ENCODE data around the gene NUMB.

DNA sequence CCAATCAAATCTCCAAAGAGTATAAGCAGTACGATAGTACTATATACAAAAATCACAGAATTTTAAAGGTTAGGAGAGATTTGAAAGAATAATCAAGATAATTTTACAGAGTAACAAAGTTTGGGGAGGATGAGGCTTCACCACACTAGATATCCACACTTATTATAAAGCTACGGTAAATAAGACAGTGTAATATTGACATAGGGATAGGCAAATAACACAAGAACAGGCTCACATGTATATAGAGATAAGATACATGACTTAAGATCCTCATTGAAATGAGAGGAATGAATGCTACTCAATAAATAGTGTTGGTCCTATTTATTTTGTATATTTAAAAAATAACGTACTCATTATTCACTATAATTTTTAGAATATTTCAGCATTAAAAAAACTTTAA lies 26.2 kb downstream of the NUMB start:
- TF ChIP-seq, protein P1, sequence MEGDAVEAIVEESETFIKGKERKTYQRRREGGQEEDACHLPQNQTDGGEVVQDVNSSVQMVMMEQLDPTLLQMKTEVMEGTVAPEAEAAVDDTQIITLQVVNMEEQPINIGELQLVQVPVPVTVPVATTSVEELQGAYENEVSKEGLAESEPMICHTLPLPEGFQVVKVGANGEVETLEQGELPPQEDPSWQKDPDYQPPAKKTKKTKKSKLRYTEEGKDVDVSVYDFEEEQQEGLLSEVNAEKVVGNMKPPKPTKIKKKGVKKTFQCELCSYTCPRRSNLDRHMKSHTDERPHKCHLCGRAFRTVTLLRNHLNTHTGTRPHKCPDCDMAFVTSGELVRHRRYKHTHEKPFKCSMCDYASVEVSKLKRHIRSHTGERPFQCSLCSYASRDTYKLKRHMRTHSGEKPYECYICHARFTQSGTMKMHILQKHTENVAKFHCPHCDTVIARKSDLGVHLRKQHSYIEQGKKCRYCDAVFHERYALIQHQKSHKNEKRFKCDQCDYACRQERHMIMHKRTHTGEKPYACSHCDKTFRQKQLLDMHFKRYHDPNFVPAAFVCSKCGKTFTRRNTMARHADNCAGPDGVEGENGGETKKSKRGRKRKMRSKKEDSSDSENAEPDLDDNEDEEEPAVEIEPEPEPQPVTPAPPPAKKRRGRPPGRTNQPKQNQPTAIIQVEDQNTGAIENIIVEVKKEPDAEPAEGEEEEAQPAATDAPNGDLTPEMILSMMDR (IDR thresholded peaks at IDR 0.05; ENCODE audit: extremely low read depth in 1 of 2, insufficient read depth in 1 of 2, low read depth in 1 of 2, low read length in 2 of 2): no peak
- TF ChIP-seq FOS (IDR thresholded peaks at IDR 0.05; ENCODE audit: borderline replicate concordance, insufficient read depth, low read length): no peak
- no peak for TF ChIP-seq POLR2AphosphoS5 (IDR thresholded peaks at IDR 0.05; ENCODE audit: insufficient read depth, low read depth, low read length)
- TF ChIP-seq POLR2A (IDR thresholded peaks at IDR 0.05; ENCODE audit: low read depth, low read length): no peak
- TF ChIP-seq JUN (IDR thresholded peaks at IDR 0.05; ENCODE audit: borderline replicate concordance, insufficient read depth, insufficient read length, low read depth): no peak
- TF ChIP-seq, protein P2, sequence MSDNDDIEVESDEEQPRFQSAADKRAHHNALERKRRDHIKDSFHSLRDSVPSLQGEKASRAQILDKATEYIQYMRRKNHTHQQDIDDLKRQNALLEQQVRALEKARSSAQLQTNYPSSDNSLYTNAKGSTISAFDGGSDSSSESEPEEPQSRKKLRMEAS (IDR thresholded peaks at IDR 0.05; ENCODE audit: insufficient read depth, insufficient read length): no peak

Measured in endothelial cell of umbilical vein (primary cell).